ENCODE results near the gene VWA5A. TPM values are rescaled to one million over a fixed set of nuclear protein-coding genes. Genes with fewer than 3 reads are reported as not detected.

The VWA5A gene
- total RNA-seq, 2 donors from 2014 or later = 23.3 to 28.9 TPM

GRCh38 chr11:124077266-124077665 lies 38.0 kb upstream of the VWA5A start:
- TF ChIP-seq POLR2A (IDR thresholded peaks at IDR 0.05) = no peak
- no peak for TF ChIP-seq CTCF (IDR thresholded peaks at IDR 0.05)
- TF ChIP-seq POLR2AphosphoS5 (IDR thresholded peaks at IDR 0.05) = no peak
- no peaks in the 10 kb centered on the region for H3K9me3 ChIP-seq
- intact Hi-C loops (cut with DNase I) = loop anchor here (10.0 kb wide), 1 partner anchor 518 kb away; no protein-coding TSS in a partner anchor
- no peaks in the 10 kb centered on the region for H3K27me3 ChIP-seq (replicated peaks; ENCODE audit: insufficient read depth)
- H3K36me3 ChIP-seq = no peaks in the 10 kb centered on the region
- no peak for DNase-seq (ENCODE audit: low spot score)
- no peak overlapping the region for H3K4me3 ChIP-seq
- no peaks in the 10 kb centered on the region for H3K4me1 ChIP-seq (replicated peaks)
- no peak overlapping the region for H3K27ac ChIP-seq
- 94% methylated on average over 1 of the region's 1 CpG for WGBS

DNA sequence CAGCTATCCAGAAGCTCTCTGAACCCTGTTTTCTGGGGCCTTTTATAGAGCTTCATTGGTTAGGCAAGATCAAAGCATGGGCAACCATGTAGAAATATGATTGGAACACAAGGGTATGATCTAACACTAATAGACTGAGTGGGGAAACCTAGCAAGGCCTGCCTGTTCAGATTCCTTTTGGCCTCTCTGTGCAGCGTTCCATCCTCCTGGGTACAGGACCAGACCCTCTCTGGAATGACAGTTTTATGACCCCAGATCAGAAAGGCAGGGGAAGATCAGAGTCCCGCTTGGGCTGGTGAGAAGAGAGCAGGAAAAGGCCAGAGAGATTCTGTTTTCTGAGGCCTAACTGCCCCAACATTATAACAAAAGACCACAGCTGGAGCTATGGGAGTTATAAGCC lies 36.7 kb upstream of the VWA5A start:
- H3K4me1 ChIP-seq (replicated peaks) = no peaks in the 10 kb centered on the region
- no peak overlapping the region for H3K4me3 ChIP-seq
- TF ChIP-seq POLR2A (IDR thresholded peaks at IDR 0.05) (no peak), CTCF (IDR thresholded peaks at IDR 0.05) (no peak), POLR2AphosphoS5 (IDR thresholded peaks at IDR 0.05) (no peak)
- WGBS = 71% methylated on average over 2 of the region's 2 CpGs
- no peaks in the 10 kb centered on the region for H3K36me3 ChIP-seq
- H3K27ac ChIP-seq = no peak overlapping the region
- intact Hi-C loops (cut with DNase I) = loop anchor here (10.0 kb wide), 1 partner anchor 516 kb away; no protein-coding TSS in a partner anchor
- no peak for DNase-seq (ENCODE audit: low spot score)
- no peaks in the 10 kb centered on the region for H3K9me3 ChIP-seq
- no peaks in the 10 kb centered on the region for H3K27me3 ChIP-seq (replicated peaks; ENCODE audit: insufficient read depth)

GRCh38 chr11:124079631-124080326 lies 35.5 kb upstream of the VWA5A start:
- WGBS = 58% methylated on average over 8 of the region's 8 CpGs
- Histone ChIP-seq H3K4me1 (replicated peaks) (no peaks in the 10 kb centered on the region), H3K27me3 (replicated peaks; ENCODE audit: insufficient read depth) (no peaks in the 10 kb centered on the region), H3K36me3 (no peaks in the 10 kb centered on the region), H3K9me3 (no peaks in the 10 kb centered on the region), H3K4me3 (no peak overlapping the region), H3K27ac (no peak overlapping the region)
- no peak for TF ChIP-seq CTCF (IDR thresholded peaks at IDR 0.05)
- no peak for TF ChIP-seq POLR2AphosphoS5 (IDR thresholded peaks at IDR 0.05)
- TF ChIP-seq POLR2A (IDR thresholded peaks at IDR 0.05) = no peak
- intact Hi-C loops (cut with DNase I) = loop anchor here (10.0 kb wide), 1 partner anchor 515 kb away; no protein-coding TSS in a partner anchor
- no peak for DNase-seq (ENCODE audit: low spot score)

GRCh38 chr11:124080327-124081001 lies 34.8 kb upstream of the VWA5A start:
- Histone ChIP-seq H3K4me1 (replicated peaks) (no peaks in the 10 kb centered on the region), H3K9me3 (no peaks in the 10 kb centered on the region), H3K27ac (no peak overlapping the region), H3K27me3 (replicated peaks; ENCODE audit: insufficient read depth) (no peaks in the 10 kb centered on the region), H3K36me3 (no peaks in the 10 kb centered on the region), H3K4me3 (no peak overlapping the region)
- WGBS = 80% methylated on average over 7 of the region's 8 CpGs
- DNase-seq (ENCODE audit: low spot score) = no peak
- TF ChIP-seq POLR2AphosphoS5 (IDR thresholded peaks at IDR 0.05) (no peak), CTCF (IDR thresholded peaks at IDR 0.05) (no peak), POLR2A (IDR thresholded peaks at IDR 0.05) (no peak)
- intact Hi-C loops (cut with DNase I) = no loop called here
